ENCODE measurements around the gene DDRGK1. TPM values are rescaled to one million over a fixed set of nuclear protein-coding genes. Genes with fewer than 3 reads are reported as not detected.
A peak's percentile ranks its signal among the peaks of the same experiment; 100 is the strongest.

Gene DDRGK1
- total and polyA plus RNA-seq, 2 of the 8 experiments (the other 6 are each of a cell fraction or from before 2014, with no cell fraction given): 29.4 to 42.0 TPM

- TF ChIP-seq KDM1A (IDR thresholded peaks at IDR 0.05; ENCODE audit: borderline replicate concordance, low read length): peak; percentile 81; the same call in 1 of the 2 replicates
- TF ChIP-seq CHD7 (IDR thresholded peaks at IDR 0.05; ENCODE audit: insufficient replicate concordance, low read length): no peak
- TF ChIP-seq BRCA1 (IDR thresholded peaks at IDR 0.05; ENCODE audit: low read depth, low read length): no peak
Observed at GRCh38 chr20:3168079-3168828, 36.2 kb downstream of the DDRGK1 start (continued).
